Measurements from ENCODE around the gene LRRC63.
"Not testable (repeated sequence)": the region's sequence is repeated elsewhere in the genome, so short reads cannot be mapped to it uniquely, and the experiment has no call there.

LRRC63 gene

DNA sequence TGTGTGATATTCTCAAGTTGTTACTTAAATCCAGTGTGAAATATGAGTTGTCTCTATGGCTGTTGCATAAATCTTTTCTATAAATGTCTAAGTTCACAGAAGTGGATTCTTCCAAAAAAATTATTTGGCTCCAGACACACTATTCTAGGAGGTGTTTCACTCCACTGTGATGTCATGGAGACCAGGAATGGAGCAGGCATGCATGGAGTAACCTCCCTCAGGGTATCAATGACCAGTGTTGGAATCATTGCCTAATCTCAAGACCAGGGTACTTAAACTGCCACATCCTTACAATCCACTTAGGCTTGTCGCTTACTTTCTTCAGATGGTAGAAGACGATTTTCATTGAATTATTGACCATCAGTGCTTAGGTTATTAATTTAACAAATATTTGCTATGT is 55.4 kb downstream of the LRRC63 start:
- DNase-seq, result no peak

DNA sequence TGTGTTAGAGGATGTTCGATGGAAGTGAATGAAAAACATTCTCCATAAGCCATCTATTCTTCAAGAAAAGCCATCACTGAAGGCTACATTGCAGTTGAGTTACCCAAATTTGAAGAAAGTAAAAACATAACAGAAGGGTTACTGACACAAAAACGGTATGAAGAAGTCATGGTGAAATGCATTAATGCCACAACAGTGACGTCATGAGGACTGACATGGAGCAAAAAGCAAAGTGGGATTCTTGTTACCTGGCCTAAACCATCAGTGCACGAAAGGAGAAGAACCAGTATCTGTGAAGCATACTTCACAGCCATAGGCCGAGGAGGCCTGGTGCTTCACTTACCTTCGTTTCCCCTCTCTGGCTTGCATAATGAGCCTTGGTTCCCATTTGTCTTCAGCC is 58.7 kb downstream of the LRRC63 start:
- DNase-seq, result no peak

DNA sequence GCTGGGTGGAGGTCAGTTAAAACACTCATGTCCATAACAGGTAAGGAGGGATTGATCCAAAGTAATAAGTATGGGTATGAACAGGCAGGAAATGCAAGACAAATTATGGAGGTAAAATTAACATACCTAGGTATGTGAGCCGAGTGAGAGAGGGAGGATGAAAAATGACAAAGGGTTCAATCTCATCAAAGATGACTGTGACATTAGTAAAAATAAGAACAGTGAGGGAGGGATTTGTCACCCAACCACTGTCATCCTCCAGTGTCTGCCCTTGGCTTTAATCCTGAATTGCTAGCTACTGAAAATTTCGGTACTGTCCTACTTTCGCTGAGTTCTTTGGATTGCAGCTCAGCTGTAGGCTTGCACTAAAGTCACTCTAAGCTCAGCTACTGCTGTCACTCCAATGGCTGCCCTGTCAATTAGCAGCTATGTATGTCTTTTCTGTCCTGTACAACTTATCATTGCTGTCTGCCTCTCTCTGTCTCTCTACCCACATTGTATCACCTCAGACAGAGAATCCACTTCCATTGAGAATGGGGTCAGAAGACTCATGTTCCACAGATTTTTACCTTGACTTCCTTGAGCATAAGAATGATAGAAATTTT is 62.5 kb downstream of the LRRC63 start:
- DNase-seq, result no peak

DNA sequence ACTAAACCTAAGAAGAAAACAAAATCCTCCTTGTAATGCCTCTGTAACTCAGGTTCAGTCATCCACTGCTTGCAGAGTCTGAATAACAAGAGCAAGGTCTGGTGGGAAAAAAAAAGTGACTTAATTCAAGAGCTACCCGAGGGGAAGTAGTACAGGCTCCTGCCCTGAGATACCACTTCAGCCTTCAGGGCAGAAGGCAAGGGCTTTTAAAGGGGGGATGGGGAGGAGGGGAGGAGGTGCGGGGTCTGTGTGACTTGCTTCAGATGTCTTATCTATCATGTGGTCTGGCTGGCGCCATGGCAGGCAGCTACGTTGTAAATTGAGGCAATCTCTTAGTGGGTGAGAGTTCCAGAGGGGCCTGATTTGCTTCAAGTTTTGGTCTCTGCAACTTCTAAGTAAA is 66.7 kb downstream of the LRRC63 start:
- no peak for DNase-seq

DNA sequence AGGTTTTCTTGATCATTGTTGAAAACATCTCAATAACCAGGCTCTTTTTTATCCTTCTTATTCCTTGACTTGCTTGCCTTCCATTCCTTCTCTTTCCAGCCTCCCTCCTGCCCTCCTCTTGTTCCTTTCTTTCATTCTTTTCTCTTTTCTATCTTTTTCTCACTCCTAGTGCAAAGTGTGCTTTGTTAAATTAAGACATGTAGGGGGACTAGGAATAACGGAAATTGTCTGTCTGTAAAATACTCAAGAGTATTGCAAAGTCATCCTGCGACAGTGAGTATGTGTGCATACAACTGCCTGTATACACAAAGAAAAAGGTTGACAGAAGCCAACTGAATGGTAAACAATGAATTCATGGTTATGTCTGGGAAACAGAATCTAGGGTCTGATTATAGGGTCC is 70.1 kb downstream of the LRRC63 start:
- no peak for DNase-seq

DNA sequence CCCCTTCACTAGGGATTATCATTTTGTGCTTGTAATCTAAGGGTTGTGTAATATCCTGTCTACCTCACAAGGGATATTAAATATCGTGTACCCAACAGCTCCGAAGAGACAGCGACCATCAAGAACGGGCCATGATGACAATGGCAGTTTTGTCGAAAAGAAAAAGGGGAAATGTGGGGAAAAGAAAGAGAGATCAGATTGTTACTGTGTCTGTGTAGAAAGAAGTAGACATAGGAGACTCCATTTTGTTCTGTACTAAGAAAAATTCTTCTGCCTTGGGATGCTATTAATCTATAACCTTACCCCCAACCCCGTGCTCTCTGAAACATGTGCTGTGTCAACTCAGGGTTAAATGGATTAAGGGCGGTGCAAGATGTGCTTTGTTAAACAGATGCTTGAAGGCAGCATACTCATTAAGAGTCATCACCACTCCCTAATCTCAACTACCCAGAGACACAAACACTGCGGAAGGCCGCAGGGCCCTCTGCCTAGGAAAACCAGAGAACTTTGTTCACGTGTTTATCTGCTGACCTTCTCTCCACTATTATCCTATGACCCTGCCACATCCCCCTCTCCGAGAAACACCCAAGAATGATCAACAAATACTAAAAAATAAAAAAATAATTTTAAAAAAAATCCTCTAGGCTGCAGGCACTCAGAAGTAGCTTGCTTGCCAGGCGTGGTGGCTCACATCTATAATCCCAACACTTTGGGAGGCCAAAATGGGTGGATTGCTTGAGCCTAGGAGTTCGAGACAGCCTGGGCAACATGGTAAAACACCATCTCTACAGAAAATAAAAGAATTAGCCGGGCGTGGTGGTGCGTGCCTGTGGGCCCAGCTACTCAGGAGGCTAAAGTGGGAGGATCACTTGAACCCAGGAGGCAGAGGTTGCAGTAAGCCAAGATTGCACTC is 72.4 kb downstream of the LRRC63 start:
- not testable (repeated sequence) for DNase-seq

DNA sequence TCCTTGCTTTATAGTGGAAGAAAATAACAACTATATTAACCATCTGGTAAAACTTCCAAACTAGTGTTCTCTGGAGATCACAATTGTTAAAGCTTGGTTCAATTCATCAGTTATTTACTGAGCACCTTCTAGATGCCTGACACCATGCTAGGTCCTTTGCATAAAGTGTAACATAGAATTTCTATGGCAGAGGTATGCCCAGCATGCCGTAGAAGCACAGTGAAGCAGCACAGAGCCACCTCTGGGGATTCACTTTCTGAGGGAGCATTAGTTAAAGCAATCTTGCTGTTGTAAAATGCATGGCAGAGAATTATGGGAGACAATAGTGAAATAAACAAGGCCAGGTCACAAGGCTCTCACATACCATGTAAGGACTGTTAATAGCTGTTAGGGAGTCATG is 75.2 kb downstream of the LRRC63 start:
- no peak for DNase-seq

DNA sequence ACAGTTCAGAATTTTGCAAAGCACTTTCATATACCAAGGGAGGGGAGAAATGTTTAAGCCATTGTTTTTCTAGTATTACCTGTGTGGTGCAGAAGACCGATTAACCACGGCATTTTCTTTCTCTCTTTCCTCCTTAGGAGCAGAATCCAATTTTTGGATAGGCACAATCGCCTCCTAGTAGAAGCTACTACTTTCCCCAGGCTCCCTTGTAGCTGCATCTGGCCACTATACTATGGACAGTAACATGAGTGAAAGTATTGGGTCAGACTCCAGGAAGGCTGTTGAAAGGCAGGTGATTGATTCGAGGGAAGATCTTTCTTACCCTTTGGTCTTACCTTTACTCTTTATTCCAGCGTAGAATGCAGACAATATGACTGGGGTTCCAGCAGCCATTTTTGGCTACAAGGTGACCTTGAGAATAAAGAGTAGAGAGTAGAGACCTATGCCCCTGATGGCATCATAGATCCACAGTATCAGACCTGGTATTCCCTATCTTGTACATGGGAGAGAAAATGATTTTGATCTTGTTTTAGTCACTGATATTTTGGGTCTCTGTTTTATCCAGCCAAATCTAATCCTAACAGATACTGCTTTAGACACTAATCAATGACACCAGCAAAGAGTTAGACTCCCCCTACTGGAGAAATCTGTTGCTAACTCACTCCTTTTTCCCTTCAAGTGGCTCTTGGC is 77.0 kb downstream of the LRRC63 start:
- no peak for DNase-seq

DNA sequence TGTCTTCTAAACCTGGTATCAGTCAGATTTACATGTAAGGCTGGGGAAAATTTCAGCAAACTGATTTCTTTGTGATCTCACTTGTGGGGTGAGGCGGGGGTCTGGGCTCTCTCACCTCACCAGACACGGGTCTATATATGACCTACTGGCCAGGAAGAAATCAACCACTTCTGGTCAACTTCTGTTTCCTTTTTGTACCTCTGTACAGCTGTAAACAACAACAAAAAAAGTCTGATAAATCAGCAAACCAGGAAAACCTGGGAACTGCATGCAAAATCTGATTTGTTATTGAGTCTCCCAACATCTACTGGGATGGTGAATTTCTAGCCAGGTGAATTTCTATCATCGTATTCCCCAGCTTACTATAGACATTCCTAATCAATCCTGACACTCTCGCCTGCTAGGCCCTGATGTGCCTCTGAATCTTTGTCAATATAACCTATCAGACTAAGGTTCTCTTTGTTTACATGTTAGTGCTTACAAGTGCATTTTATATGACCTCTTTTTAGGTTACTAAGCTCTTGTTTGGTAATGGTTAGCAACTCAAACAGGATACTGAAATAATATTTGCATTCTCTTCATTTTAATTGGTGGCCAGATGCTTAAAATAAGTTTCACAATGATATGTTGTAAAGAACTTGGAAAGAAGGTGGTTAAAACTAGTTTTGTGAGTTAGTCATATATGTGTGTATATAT is 77.7 kb downstream of the LRRC63 start:
- no peak for DNase-seq

DNA sequence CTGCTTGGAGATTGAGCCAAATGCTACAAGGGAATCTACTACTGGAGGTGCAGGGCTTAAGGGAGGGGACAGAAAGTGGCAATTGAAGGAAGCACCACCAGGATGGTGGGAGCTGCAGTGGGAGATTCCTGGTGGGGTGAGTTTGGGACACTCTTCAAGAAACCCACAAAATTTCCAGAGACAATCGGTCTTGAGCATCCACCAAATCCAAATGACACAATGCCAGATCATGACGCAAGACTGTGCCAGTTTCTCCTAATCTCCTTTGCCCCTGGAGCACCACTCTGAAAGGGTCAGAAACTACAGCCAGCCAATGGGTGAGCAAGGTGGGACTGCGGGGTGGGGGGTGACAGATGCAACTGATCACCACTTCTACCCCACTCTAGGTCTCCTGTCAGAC is 78.7 kb downstream of the LRRC63 start:
- no peak for DNase-seq

DNA sequence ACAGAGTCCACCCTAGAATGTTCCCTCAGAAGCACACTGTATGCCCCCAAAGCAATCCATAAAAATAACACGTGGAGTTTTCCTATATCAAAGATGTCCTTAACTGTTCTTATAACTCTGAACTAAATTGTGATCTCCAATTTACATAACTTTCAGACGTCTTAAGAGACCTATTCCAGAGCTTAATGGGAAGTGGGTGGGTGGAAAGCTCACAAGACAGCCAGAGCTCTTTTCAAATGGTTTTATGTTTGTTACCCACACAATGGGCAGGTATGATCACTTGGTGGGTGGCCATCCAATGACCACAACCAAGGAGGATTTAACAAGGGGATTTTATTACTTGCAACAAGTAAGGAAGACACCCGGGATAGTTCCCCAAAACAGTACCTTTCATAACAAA is 81.7 kb downstream of the LRRC63 start:
- DNase-seq, result no peak

DNA sequence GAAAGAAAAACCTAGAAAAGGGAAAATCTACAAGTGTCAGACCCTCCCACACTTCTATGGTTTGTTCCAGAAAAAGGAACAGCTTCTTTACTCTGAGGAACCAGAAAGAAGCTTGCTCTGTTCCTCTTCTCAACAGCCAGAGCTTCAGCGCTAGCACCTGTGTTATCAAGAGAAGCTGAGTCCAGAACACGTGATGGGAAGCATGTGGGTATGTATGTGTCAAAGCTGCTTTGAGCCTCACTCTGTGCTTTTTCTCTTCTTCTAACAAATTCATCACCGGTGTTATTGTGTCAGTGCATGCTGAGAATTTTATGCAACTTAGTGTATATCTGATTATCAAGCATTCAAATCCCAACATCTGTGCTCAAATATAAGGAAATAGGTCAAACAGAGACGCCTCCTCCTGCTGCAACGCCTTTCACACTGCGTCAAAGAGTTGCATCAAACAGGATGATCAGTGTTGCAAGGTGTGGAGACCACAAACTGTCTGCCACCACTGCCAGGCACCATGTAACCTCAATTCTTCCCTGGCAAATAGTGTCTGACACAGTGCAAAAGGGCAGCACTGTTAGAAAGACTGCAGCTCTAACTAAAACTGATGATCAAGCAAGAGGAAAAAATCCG is 83.9 kb downstream of the LRRC63 start:
- DNase-seq, result no peak

DNA sequence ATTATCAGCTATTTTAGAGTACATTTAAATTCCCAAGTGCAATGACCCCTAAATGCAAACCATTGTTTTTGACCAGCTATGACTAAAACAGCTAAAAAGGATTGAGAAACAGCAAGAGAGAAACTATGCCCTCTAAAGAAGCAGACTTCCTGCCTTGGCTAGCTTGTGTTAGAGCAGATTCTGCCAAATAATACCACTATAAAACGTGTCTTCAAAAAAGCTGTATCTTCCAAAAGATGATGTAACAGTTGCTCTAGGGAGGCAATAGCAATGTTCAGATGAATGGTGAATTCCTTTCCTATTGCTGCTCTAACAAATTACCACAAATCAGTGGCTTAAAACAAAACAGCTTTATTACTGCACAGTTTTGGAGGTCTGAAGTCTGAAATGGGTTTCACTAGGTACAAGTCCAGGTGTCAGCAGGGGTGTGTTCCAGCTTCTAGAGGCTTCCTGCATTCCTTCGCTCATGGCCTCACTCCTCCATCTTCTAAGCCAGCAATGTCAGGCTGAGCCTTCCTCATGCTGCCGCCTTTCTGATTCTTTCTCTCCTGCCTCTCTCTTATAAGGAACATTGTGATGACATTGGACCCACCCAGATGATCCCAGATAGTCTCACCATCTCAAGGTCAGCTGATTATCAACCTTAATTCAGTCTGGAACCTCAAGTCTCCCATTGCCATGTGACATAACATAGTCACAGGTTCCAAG is 84.5 kb downstream of the LRRC63 start:
- DNase-seq, result no peak

DNA sequence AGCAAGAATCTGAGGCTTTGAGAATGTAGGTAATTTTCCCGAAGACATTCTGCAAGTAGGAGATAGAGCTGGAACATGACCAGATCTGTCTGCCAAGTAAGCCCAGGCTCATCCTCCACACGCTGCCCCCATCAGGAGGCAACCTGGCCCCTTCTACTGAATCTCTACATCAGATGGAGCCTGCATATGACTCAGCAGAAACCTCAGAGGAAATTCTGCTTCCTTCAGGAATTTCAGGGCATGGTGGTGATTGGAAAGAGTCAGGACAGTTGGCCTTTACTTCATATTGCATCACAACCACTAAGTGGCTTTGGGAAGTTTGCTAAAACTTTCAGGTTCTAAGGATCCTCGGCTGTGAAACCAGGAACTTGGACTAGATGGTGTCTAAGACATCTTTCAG is 85.2 kb downstream of the LRRC63 start:
- DNase-seq, result no peak

DNA sequence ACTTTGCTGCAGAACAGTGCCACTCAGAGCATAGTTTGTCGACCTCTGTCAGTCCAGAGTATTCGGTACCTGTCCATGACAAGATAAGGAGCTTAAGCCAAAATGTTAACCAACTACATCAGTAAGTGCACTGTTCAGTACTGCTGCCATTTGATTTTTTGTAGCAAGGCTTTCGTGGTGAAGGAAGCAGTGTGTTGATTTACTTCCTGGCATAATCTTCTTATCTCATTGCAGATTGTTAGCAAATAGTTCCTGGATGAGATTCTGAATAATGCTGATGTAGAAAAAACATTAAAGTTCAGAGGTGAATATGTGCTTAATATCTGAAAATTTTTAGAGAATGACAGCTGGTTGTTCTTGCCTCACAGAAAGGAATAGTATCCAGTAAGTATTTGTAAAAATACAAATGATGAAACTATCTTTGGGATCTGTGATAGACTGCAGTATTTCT is 85.7 kb downstream of the LRRC63 start:
- no peak for DNase-seq

DNA sequence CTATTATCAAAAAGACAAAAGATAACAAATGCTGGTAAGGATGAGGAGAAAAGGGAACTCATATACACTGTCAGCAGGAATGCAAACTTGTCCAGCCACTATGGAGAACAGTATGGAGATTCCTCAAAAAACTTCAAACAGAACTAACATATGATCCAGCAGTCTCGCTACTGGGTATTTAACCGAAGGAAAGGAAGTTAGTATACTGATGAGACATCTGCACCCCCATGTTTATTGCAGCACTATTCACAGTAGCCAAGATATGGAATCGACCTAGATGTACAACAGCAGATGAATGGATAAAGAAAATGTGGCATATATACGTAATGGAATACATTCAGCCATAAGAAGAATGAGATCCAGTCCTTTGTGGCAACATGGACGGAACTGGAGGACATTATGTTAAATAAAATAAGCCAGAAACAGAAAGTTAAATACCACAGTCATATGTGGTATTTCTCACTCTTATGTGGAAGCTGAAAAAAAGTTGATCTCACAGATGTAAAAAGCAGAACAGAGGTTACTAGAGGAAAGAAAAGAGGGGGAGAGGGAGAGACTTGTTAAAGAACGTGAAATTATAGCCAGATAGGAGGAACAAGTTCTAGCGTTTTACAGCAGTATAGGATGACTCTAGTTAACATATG is 92.1 kb downstream of the LRRC63 start:
- no peak for DNase-seq

DNA sequence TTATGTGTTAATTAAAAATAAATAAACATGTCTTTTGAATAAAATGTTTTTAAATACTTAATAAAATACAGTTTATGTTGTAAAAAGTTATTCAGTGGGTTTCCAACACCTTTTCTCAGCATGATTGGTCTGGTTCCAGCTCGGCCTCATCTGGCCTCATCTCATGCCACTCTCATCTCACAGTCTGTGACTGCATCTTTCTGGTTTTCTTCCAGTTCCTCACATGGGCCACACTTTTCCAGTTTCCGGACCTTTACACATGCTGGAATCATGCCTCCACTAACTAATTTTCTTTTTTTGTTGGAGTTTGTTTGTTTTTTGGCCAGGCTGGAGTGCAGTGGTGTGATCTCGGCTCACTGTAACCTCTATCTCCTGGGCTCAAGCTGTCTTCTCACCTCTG is 92.8 kb downstream of the LRRC63 start:
- no peak for DNase-seq

DNA sequence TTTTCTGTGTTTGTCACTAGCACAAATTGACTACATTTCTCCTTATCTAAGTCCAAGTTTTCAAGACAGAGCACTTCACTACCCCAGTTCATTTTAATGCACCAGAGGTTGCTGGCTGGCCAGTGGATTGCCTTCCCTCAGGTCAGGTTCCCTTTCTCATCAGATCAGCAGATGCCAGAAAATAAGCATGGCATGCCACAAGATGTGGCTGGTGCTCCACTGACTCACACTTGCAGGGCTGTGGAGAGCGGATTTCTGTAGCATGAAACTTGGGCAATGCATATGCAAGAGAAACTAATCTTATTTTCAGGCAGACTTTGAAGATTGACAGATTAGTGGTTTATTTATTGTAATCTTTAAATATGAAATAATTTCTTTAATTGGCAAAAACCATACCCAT is 95.8 kb downstream of the LRRC63 start:
- no peak for DNase-seq

DNA sequence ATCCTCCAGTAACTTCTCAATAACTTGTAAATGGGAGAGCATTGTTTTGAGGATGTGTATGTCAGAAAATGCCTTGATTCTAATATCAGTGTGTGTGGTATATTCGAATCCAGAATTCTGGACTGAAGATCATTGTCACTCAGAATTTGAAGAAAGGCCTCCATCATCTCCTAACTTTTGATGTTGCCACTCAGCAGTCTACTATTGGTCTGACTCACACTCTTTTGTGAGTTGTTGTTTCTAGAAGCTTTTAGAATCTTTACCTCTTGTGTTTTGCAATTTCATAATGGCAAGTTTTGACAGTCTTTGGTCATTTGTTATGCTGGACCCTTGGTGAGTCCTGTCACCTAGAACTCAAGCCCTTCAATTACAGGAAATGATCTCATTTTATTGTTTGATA is 98.3 kb downstream of the LRRC63 start:
- DNase-seq, result no peak

DNA sequence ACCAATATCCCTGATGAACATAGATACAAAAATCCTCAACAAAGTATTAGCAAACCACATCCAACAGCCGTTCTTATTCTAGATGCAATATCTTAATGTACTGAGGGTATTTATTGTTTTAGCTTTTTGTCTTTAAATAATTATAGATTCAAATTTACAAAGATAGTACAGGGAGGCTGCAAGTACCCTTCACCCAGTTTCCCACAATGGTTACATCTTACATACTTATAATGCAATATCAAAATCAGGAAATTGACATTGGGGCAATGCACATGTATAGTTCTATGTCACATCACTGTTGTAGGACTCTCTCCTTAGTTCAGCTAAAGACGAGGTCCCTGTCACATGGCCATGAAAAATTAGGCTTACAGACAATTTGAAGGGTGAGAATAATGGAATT is 99.5 kb downstream of the LRRC63 start:
- no peak for DNase-seq

DNA sequence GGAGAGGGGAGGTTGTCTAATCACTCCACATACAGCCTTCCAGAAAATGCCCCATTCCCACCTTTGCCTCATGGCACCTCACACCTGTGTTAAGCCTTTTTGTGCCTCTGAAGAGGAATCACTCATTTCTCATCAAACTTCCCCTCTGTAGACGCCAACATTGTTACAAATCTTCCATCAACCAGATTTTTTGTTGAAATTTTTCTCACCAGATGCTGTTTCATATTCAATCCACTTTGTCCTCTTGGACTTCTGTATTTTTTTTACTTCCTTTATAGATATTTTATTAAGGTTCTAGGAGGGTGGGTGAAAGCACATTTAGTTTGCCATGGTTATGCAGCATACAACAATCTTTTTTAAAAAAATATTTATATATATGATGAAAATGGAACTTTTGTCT is 101.3 kb downstream of the LRRC63 start:
- DNase-seq, result no peak
